ENCODE data around the gene APPL2. TPM values are rescaled to one million over a fixed set of nuclear protein-coding genes. Genes with fewer than 3 reads are reported as not detected.

The APPL2 gene
- total and polyA plus RNA-seq, 10 donors, result 11.0 to 75.6 (median 45.7) TPM

DNA sequence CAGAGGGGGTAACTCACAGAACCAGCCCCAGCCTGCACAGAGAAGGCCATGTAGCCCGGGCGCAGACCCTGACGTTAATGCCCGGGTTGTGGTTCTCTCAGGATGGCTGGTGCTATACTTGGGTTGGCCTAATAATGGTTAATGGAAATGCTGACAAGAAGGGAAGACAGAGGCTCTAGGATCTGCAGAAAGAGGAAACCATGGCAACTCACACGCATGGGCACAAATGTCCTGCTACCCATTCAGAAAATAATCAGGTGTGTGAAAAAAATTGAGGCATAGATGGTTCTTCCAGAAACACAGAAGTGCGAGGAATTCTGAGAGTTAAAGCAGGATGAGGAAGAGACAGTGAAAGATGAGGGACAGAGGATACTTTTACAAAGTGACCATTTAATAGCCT is 33.8 kb downstream of the APPL2 start:
- Histone ChIP-seq H3K9me3 (no peaks in the 10 kb centered on the region), H3K4me1 (no peaks in the 10 kb centered on the region), H3K27me3 (replicated peaks in 1 of 7) (no peaks in the 10 kb centered on the region), H3K4me3 (no peak overlapping the region), H3K27ac (no peak overlapping the region), H3K36me3 (peaks cover 7 to 98% (median 68%) of the 10 kb centered on the region in 6 donors)
- TF ChIP-seq POLR2AphosphoS5 (IDR thresholded peaks at IDR 0.05) (peak in 1 of 3 donors; percentile 15), POLR2A (IDR thresholded peaks at IDR 0.05) (no peak)
- TF ChIP-seq, protein P1, sequence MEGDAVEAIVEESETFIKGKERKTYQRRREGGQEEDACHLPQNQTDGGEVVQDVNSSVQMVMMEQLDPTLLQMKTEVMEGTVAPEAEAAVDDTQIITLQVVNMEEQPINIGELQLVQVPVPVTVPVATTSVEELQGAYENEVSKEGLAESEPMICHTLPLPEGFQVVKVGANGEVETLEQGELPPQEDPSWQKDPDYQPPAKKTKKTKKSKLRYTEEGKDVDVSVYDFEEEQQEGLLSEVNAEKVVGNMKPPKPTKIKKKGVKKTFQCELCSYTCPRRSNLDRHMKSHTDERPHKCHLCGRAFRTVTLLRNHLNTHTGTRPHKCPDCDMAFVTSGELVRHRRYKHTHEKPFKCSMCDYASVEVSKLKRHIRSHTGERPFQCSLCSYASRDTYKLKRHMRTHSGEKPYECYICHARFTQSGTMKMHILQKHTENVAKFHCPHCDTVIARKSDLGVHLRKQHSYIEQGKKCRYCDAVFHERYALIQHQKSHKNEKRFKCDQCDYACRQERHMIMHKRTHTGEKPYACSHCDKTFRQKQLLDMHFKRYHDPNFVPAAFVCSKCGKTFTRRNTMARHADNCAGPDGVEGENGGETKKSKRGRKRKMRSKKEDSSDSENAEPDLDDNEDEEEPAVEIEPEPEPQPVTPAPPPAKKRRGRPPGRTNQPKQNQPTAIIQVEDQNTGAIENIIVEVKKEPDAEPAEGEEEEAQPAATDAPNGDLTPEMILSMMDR (IDR thresholded peaks at IDR 0.05 in 8 of 11, conservative IDR thresholded peaks at IDR 0.05 in 3 of 11), result no peak
- no peak for DNase-seq
- 88 to 94% (median 92%) methylated on average over 6 of the region's 6 CpGs for WGBS, 5 donors
- intact Hi-C loops (cut with DNase I; ENCODE audit: low total_unique reads), result no loop called here

DNA sequence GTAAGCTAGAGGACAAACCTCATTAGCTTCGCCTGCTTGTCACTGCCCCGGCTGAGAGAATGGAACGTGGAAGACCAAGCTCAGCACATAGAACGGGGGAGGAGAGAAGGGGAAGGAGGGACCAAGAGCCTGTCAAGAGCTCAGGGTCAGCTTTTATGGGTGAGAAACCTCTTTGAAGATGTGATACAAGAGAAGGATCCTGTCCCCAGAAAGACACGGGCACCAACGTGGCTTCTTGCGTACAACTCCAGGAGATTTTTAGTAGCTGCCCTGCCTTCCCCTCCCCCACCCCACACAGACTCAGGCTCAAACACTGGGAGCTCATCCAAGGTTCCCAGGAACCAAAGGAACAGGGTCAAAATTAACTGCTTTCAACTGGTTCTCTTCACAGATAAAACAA is 34.7 kb downstream of the APPL2 start:
- Histone ChIP-seq H3K27ac (no peak overlapping the region), H3K36me3 (peaks cover 0 to 98% (median 64%) of the 10 kb centered on the region in 6 donors), H3K4me1 (no peaks in the 10 kb centered on the region), H3K4me3 (no peak overlapping the region), H3K9me3 (no peaks in the 10 kb centered on the region), H3K27me3 (replicated peaks in 1 of 7) (no peaks in the 10 kb centered on the region)
- intact Hi-C loops (cut with DNase I; ENCODE audit: low total_unique reads), result no loop called here
- no peak for DNase-seq
- WGBS, 5 donors, result 80 to 88% (median 84%) methylated on average over 7 of the region's 7 CpGs
- TF ChIP-seq, protein P1 (IDR thresholded peaks at IDR 0.05 in 8 of 11, conservative IDR thresholded peaks at IDR 0.05 in 3 of 11), result no peak
- TF ChIP-seq POLR2A (IDR thresholded peaks at IDR 0.05), result no peak

DNA sequence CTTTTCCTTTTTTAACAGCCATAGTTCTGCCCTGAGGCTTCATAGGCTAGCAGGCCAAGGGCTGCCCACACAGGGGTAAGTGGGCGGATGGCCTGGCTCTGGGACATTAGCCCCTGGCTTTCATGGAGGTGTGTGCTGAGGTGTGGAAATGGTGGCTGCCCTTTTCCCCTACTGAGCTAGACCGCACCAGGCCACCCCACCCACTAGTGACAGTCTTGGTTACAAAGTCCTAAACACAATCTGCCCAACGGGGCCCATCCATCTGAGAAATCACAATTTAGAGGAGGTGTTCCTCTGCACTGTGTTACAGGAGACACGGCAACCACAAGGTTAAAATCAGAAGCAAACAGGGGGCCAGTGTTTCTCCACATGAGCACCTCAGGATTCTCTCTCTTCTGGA is 35.6 kb downstream of the APPL2 start:
- no peaks in the 10 kb centered on the region for H3K9me3 ChIP-seq
- TF ChIP-seq, protein P1 (IDR thresholded peaks at IDR 0.05 in 8 of 11, conservative IDR thresholded peaks at IDR 0.05 in 3 of 11), result no peak
- TF ChIP-seq POLR2AphosphoS5 (IDR thresholded peaks at IDR 0.05), result peak in 1 of 3 donors; percentile 9
- H3K36me3 ChIP-seq, result peaks cover 0 to 98% (median 58%) of the 10 kb centered on the region in 6 donors
- no peaks in the 10 kb centered on the region for H3K27me3 ChIP-seq (replicated peaks in 1 of 7)
- DNase-seq, result no peak
- no peaks in the 10 kb centered on the region for H3K4me1 ChIP-seq
- no peak overlapping the region for H3K4me3 ChIP-seq
- WGBS, 5 donors, result 86 to 96% (median 91%) methylated on average over 4 of the region's 4 CpGs
- intact Hi-C loops (cut with DNase I; ENCODE audit: low total_unique reads), result no loop called here
- H3K27ac ChIP-seq, result peak overlapping the region in 1 of 8 donors; percentile 13

DNA sequence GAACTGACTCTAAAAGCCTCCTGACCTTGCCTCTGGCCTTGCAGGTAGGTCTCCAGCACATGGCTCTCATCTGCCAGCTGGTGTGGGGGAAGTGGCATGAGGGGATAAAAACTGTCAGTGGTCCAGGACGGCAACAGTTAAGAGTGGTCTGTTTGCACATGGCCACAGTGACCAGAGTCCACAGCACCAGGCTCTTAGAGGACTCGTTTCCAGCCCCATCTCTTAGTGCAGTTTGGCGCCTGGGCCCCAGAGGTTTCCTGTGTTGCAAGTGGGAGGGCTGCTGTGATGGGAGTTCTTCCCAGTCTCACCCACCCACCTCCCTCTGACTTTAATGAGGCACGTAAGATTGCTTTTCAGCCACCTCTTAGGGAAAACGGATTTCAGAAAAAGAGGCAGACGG is 37.0 kb downstream of the APPL2 start:
- Histone ChIP-seq H3K4me1 (no peaks in the 10 kb centered on the region), H3K4me3 (no peak overlapping the region), H3K27me3 (replicated peaks in 1 of 7) (no peaks in the 10 kb centered on the region), H3K27ac (no peak overlapping the region), H3K36me3 (peaks cover 0 to 98% (median 58%) of the 10 kb centered on the region in 6 donors), H3K9me3 (no peaks in the 10 kb centered on the region)
- TF ChIP-seq POLR2A (IDR thresholded peaks at IDR 0.05), result no peak
- TF ChIP-seq, protein P1 (IDR thresholded peaks at IDR 0.05 in 8 of 11, conservative IDR thresholded peaks at IDR 0.05 in 3 of 11), result no peak
- peak in 1 of 3 donors; percentile 13 for TF ChIP-seq POLR2AphosphoS5 (IDR thresholded peaks at IDR 0.05)
- DNase-seq, result no peak
- 47 to 81% (median 66%) methylated on average over 6 of the region's 6 CpGs for WGBS, 5 donors
- intact Hi-C loops (cut with DNase I; ENCODE audit: low total_unique reads), result no loop called here

All from spleen (tissue), 11 donors.